ENCODE data around the gene ARHGAP26. TPM values are rescaled to one million over a fixed set of nuclear protein-coding genes. Genes with fewer than 3 reads are reported as not detected.

Gene ARHGAP26
- total RNA-seq, 1 experiment from 2014 or later = 79.8 TPM

- Mint-ChIP-seq H3K9me3 (ENCODE audit: unreplicated experiment) (no peaks in the 10 kb centered on the region), H3K27me3 (ENCODE audit: insufficient read depth, unreplicated experiment) (no peaks in the 10 kb centered on the region), H3K36me3 (ENCODE audit: insufficient read depth, unreplicated experiment) (peaks cover 6% of the 10 kb centered on the region), H3K27ac (ENCODE audit: unreplicated experiment) (no peak overlapping the region), H3K4me3 (ENCODE audit: unreplicated experiment) (no peak overlapping the region), H3K4me1 (ENCODE audit: low read depth, unreplicated experiment) (peaks cover 36% of the 10 kb centered on the region)
- intact Hi-C loops (cut with micrococcal nuclease; ENCODE audit: unreplicated experiment) = no loop called here
- POLR2A ChIA-PET = no interaction called here
- TF ChIP-seq CTCF (IDR thresholded peaks at IDR 0.05; ENCODE audit: insufficient read depth in 1 of 2, low read depth in 1 of 2, low read length in 1 of 2, severe bottlenecking in 1 of 2, unreplicated experiment in 1 of 2) = no peak
- no peaks in the 10 kb centered on the region for H3K9me3 ChIP-seq
- no peaks in the 10 kb centered on the region for H3K36me3 ChIP-seq (ENCODE audit: control insufficient read depth, insufficient read depth, low read length)
- CTCF ChIA-PET = no interaction called here
- no peak for DNase-seq
- no peaks in the 10 kb centered on the region for H3K27me3 ChIP-seq (replicated peaks; ENCODE audit: control insufficient read depth, insufficient read depth, low read length)
- no peak overlapping the region for H3K4me3 ChIP-seq (ENCODE audit: low read depth, low read length)
- BruUV-seq (replicated peaks) = no TSS peak
- H3K4me1 ChIP-seq = peaks cover 5% of the 10 kb centered on the region
Measured at GRCh38 chr5:142856269-142856782, 86.1 kb downstream of the ARHGAP26 start.

- no peak for TF ChIP-seq CTCF (IDR thresholded peaks at IDR 0.05; ENCODE audit: insufficient read depth in 1 of 2, low read depth in 1 of 2, low read length in 1 of 2, severe bottlenecking in 1 of 2, unreplicated experiment in 1 of 2)
- no peaks in the 10 kb centered on the region for H3K27me3 ChIP-seq (replicated peaks; ENCODE audit: control insufficient read depth, insufficient read depth, low read length)
- no peak for DNase-seq
- ChIA-PET POLR2A (no interaction called here), CTCF (interaction anchor here (0.6 kb wide), 1 partner anchor 87 kb away, joined by 3 read pairs; the partner anchor contains the start of gene ARHGAP26)
- Mint-ChIP-seq H3K4me3 (ENCODE audit: unreplicated experiment) (no peak overlapping the region), H3K36me3 (ENCODE audit: insufficient read depth, unreplicated experiment) (peaks cover under 1% of the 10 kb centered on the region), H3K27me3 (ENCODE audit: insufficient read depth, unreplicated experiment) (no peaks in the 10 kb centered on the region), H3K9me3 (ENCODE audit: unreplicated experiment) (no peaks in the 10 kb centered on the region), H3K27ac (ENCODE audit: unreplicated experiment) (no peak overlapping the region), H3K4me1 (ENCODE audit: low read depth, unreplicated experiment) (peaks cover 26% of the 10 kb centered on the region)
- no peaks in the 10 kb centered on the region for H3K36me3 ChIP-seq (ENCODE audit: control insufficient read depth, insufficient read depth, low read length)
- H3K9me3 ChIP-seq = no peaks in the 10 kb centered on the region
- peaks cover 5% of the 10 kb centered on the region for H3K4me1 ChIP-seq
- intact Hi-C loops (cut with micrococcal nuclease; ENCODE audit: unreplicated experiment) = no loop called here
- H3K4me3 ChIP-seq (ENCODE audit: low read depth, low read length) = no peak overlapping the region
- BruUV-seq (replicated peaks) = no TSS peak
Measured at GRCh38 chr5:142857405-142857804, 87.2 kb downstream of the ARHGAP26 start.

GRCh38 chr5:142859037-142859436 lies 88.9 kb downstream of the ARHGAP26 start:
- ChIA-PET POLR2A (no interaction called here), CTCF (no interaction called here)
- Mint-ChIP-seq H3K4me1 (ENCODE audit: low read depth, unreplicated experiment) (peaks cover 32% of the 10 kb centered on the region), H3K36me3 (ENCODE audit: insufficient read depth, unreplicated experiment) (peaks cover 5% of the 10 kb centered on the region), H3K9me3 (ENCODE audit: unreplicated experiment) (no peaks in the 10 kb centered on the region), H3K27ac (ENCODE audit: unreplicated experiment) (no peak overlapping the region), H3K4me3 (ENCODE audit: unreplicated experiment) (no peak overlapping the region), H3K27me3 (ENCODE audit: insufficient read depth, unreplicated experiment) (no peaks in the 10 kb centered on the region)
- no TSS peak for BruUV-seq (replicated peaks)
- TF ChIP-seq CTCF (IDR thresholded peaks at IDR 0.05; ENCODE audit: insufficient read depth in 1 of 2, low read depth in 1 of 2, low read length in 1 of 2, severe bottlenecking in 1 of 2, unreplicated experiment in 1 of 2) = no peak
- intact Hi-C loops (cut with micrococcal nuclease; ENCODE audit: unreplicated experiment) = no loop called here
- H3K9me3 ChIP-seq = no peaks in the 10 kb centered on the region
- H3K27me3 ChIP-seq (replicated peaks; ENCODE audit: control insufficient read depth, insufficient read depth, low read length) = no peaks in the 10 kb centered on the region
- DNase-seq = no peak
- peaks cover 16% of the 10 kb centered on the region for H3K4me1 ChIP-seq
- H3K4me3 ChIP-seq (ENCODE audit: low read depth, low read length) = no peak overlapping the region
- H3K36me3 ChIP-seq (ENCODE audit: control insufficient read depth, insufficient read depth, low read length) = no peaks in the 10 kb centered on the region
